Natural killer cell (primary cell): ENCODE data around the gene RNF213. TPM values are rescaled to one million over a fixed set of nuclear protein-coding genes. Genes with fewer than 3 reads are reported as not detected.

Source experiments
- ATAC-seq, 3 donors: fragments of 150-1000 bp in 2 of 3; fragments of 200-7000 bp in 1 of 3; cut with Tn5 transposase; 1 replicate in 1 of 3; 2 replicates in 2 of 3; pipeline ENCODE4 v1.10.0; 2021; ENCODE audit warnings: mild to moderate bottlenecking in 2 of 3, moderate library complexity in 2 of 3
- DNase-seq, 2 donors: peaks; one replicate each; pipeline versions ENCODE4 v3.0.0 to v3.0.0-alpha.2; 2013 to 2021; ENCODE audit warnings: mixed read lengths in 1 of 2
- H3K27ac ChIP-seq: one replicate; pipeline ENCODE4 v1.5.1; 2013; ENCODE audit warnings: mild to moderate bottlenecking, low read length
- H3K27me3 ChIP-seq: one replicate; pipeline ENCODE4 v1.6.1; 2013; ENCODE audit warnings: low read length; ENCODE audit not compliant: control insufficient read depth, insufficient read depth
- H3K36me3 ChIP-seq: one replicate; pipeline ENCODE4 v1.6.1; 2013; ENCODE audit warnings: low read length; ENCODE audit not compliant: control insufficient read depth, insufficient read depth
- H3K4me1 ChIP-seq: one replicate; pipeline ENCODE4 v1.6.1; 2013; ENCODE audit warnings: low read length; ENCODE audit not compliant: control insufficient read depth, insufficient read depth
- H3K4me3 ChIP-seq: one replicate; pipeline ENCODE4 v1.5.1; 2013; ENCODE audit warnings: low read length
- H3K9me3 ChIP-seq: one replicate; pipeline ENCODE4 v1.6.1; 2013; ENCODE audit warnings: low read length; ENCODE audit not compliant: control insufficient read depth, insufficient read depth
- H3K27ac Mint-ChIP-seq, 2 donors: one replicate each; pipeline ENCODE4 v1.8.0; 2022; ENCODE audit warnings: mild to moderate bottlenecking in 2 of 2, mixed read lengths in 2 of 2, moderate library complexity in 1 of 2
- H3K27me3 Mint-ChIP-seq, 2 donors: one replicate each; pipeline ENCODE4 v1.8.0; 2022; ENCODE audit warnings: low read depth in 2 of 2, mixed read lengths in 2 of 2
- H3K36me3 Mint-ChIP-seq: one replicate; pipeline ENCODE4 v1.8.0; 2022; ENCODE audit warnings: mixed read lengths
- H3K4me1 Mint-ChIP-seq, 2 donors: one replicate each; pipeline ENCODE4 v1.8.0; 2022; ENCODE audit warnings: mixed read lengths in 2 of 2
- H3K4me3 Mint-ChIP-seq: one replicate; pipeline ENCODE4 v1.8.0; 2022; ENCODE audit warnings: mild to moderate bottlenecking, moderate library complexity, mixed read lengths
- H3K9me3 Mint-ChIP-seq, 2 donors: one replicate each; pipeline ENCODE4 v1.8.0; 2022; ENCODE audit warnings: mixed read lengths in 2 of 2
- WGBS: methylation state at CpG from one replicate; pipeline ENCODE4 v1.1.7; 2013; ENCODE audit warnings: missing lambda C conversion rate; ENCODE audit not compliant: insufficient coverage; 5-methylcytosine and 5-hydroxymethylcytosine counted together
- intact Hi-C: fragments of 100-400 bp; cut with micrococcal nuclease; formaldehyde crosslinking; loops from one replicate; pipeline ENCODE4 v1.14.2; 2022
- total RNA-seq, 4 donors: library from RNA; stranded (reverse); fragments of 120-200 nt in 1 of 4; gene quantifications; one replicate each; pipeline versions ENCODE4 v1.2.3 to v1.2.4, GENCODE V29; 2013 to 2022
- TF ChIP-seq, protein P1 (sequence below): fragments of 200-600 bp; IDR thresholded peaks from one replicate; pipeline ENCODE4 v1.8.0; 2022; ENCODE audit warnings: antibody characterized with exemption

RNF213 gene
- total RNA-seq, 3 donors from 2014 or later (not counting 1 experiment from before 2014, with no cell fraction given): 929 to 1,120 (median 1,060) TPM

DNA sequence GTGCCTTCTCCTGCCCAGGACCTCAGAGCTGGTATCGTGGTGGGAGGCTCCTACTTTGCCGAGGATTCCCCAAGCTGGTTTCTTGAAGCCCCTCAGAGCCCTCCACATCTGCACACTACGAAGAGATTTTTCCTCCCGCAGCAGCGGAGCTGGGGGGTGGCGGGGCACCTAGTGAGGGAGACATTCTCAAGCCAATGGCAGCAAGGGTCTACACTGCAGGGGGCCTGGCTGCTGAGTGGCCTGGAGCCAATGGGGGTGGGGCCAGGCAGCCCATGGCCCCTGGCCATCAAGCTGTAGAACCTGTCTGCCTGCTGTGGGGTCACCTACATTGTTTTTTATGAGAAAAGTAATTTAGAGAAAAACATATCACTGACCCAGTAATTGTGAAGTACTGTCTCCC is 35.4 kb upstream of the RNF213 start:
- TF ChIP-seq, protein P1, sequence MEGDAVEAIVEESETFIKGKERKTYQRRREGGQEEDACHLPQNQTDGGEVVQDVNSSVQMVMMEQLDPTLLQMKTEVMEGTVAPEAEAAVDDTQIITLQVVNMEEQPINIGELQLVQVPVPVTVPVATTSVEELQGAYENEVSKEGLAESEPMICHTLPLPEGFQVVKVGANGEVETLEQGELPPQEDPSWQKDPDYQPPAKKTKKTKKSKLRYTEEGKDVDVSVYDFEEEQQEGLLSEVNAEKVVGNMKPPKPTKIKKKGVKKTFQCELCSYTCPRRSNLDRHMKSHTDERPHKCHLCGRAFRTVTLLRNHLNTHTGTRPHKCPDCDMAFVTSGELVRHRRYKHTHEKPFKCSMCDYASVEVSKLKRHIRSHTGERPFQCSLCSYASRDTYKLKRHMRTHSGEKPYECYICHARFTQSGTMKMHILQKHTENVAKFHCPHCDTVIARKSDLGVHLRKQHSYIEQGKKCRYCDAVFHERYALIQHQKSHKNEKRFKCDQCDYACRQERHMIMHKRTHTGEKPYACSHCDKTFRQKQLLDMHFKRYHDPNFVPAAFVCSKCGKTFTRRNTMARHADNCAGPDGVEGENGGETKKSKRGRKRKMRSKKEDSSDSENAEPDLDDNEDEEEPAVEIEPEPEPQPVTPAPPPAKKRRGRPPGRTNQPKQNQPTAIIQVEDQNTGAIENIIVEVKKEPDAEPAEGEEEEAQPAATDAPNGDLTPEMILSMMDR: no peak
- Histone ChIP-seq H3K9me3 (no peaks in the 10 kb centered on the region), H3K36me3 (no peaks in the 10 kb centered on the region), H3K4me3 (no peak overlapping the region), H3K27me3 (no peaks in the 10 kb centered on the region), H3K27ac (no peak overlapping the region), H3K4me1 (peaks cover 9% of the 10 kb centered on the region)
- Mint-ChIP-seq H3K4me1 (peaks cover 5 to 21% of the 10 kb centered on the region in 2 donors), H3K4me3 (no peak overlapping the region), H3K36me3 (no peaks in the 10 kb centered on the region), H3K27me3 (no peaks in the 10 kb centered on the region), H3K27ac (no peak overlapping the region), H3K9me3 (peaks cover 0 to 3% of the 10 kb centered on the region in 2 donors)
- DNase-seq (no peak), ATAC-seq (no peak)
- intact Hi-C loops: no loop called here
- 99% methylated on average over 6 of the region's 6 CpGs for WGBS

DNA sequence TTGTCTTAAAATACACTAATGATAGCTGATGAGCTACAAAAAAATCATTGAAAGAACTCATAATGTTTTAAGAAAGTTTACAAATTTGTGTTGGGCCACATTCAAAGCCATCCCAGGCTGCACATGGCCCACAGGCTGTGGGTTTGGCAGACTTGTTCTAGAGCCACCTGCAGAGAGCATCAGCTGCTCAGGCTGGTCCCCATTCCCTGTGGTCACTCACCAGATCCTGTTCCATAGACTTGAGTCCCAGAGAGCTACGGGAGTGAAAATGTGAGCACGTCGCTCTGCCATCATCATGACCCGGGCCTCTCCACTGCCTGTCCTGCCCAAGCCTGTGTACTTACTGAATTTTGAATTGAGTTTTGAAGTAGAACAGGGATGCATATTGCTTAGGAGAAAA is 33.5 kb upstream of the RNF213 start:
- intact Hi-C loops: no loop called here
- no peak overlapping the region for H3K4me3 Mint-ChIP-seq

DNA sequence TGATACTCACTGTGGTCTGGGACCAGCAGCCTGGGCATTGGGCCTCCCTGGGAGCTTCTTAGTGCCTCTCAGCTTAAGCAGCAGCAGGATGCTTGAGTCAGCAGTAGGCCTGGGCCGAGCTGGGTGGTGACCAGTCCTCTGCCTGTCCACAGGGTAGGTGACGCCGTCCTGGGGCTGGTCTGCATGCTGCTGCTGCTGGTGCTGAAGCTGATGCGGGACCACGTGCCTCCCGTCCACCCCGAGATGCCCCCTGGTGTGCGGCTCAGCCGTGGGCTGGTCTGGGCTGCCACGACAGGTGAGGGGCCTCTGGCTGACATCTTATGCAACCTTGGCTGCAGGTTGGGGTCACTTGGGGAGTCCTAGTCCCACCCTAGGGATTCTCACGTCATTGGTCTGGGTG is 33.0 kb upstream of the RNF213 start:
- Histone ChIP-seq H3K27ac (no peak overlapping the region), H3K4me1 (no peaks in the 10 kb centered on the region), H3K27me3 (no peaks in the 10 kb centered on the region), H3K4me3 (no peak overlapping the region), H3K9me3 (peaks cover 5% of the 10 kb centered on the region), H3K36me3 (peaks cover 3% of the 10 kb centered on the region)
- Mint-ChIP-seq H3K36me3 (peaks cover 4% of the 10 kb centered on the region), H3K9me3 (peaks cover 0 to 7% of the 10 kb centered on the region in 2 donors), H3K4me1 (peaks cover 0 to 14% of the 10 kb centered on the region in 2 donors), H3K27ac (no peak overlapping the region), H3K27me3 (no peaks in the 10 kb centered on the region), H3K4me3 (no peak overlapping the region)
- DNase-seq: no peak
- no peak for ATAC-seq
- intact Hi-C loops: no loop called here
- WGBS: 96% methylated on average over 11 of the region's 11 CpGs
- TF ChIP-seq, protein P1: no peak

More for the DNA sequence above, 33.5 kb upstream of the RNF213 start:
- DNase-seq: no peak
- no peak for ATAC-seq
- Histone ChIP-seq H3K36me3 (peaks cover 3% of the 10 kb centered on the region), H3K4me1 (no peaks in the 10 kb centered on the region), H3K9me3 (peaks cover 2% of the 10 kb centered on the region), H3K27ac (no peak overlapping the region), H3K27me3 (no peaks in the 10 kb centered on the region), H3K4me3 (no peak overlapping the region)
- Mint-ChIP-seq H3K4me1 (peaks cover 0 to 14% of the 10 kb centered on the region in 2 donors), H3K27ac (no peak overlapping the region), H3K9me3 (peaks cover 0 to 3% of the 10 kb centered on the region in 2 donors), H3K27me3 (no peaks in the 10 kb centered on the region), H3K36me3 (no peaks in the 10 kb centered on the region)
- TF ChIP-seq, protein P1: no peak
- 97% methylated on average over 4 of the region's 4 CpGs for WGBS

DNA sequence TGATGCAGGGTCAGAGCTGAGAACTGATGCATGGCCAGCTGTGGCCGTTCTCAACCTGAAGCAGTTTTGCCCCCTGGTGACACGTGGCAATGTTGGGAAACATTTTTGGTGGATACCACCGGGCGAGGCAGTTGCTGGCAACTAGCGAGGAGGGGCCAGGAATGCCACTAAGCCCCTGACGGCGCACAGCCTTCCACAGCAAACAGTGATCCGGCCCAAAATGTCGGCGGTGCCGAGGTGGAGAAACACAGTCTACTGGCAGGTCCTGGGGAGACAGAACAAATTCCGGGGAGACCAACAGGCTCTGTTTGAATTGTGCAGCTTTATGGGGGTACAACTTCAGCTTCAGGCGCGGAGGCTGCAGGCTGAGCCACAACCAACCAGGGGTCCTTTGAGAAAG is 32.2 kb upstream of the RNF213 start:
- peaks cover 3% of the 10 kb centered on the region for H3K36me3 ChIP-seq
- no peaks in the 10 kb centered on the region for H3K4me1 ChIP-seq
- DNase-seq (no peak), ATAC-seq (no peak)
- intact Hi-C loops: no loop called here
- H3K4me3 Mint-ChIP-seq: no peak overlapping the region
- H3K27me3 Mint-ChIP-seq: no peaks in the 10 kb centered on the region
- H3K9me3 Mint-ChIP-seq: peaks cover 0 to 8% of the 10 kb centered on the region in 2 donors
- peaks cover 8% of the 10 kb centered on the region for H3K36me3 Mint-ChIP-seq
- no peaks in the 10 kb centered on the region for H3K27me3 ChIP-seq
- peaks cover 13% of the 10 kb centered on the region for H3K9me3 ChIP-seq
- TF ChIP-seq, protein P1: no peak
- no peak overlapping the region for H3K27ac ChIP-seq
- no peak overlapping the region for H3K27ac Mint-ChIP-seq
- H3K4me3 ChIP-seq: no peak overlapping the region
- peaks cover 0 to 7% of the 10 kb centered on the region in 2 donors for H3K4me1 Mint-ChIP-seq
- 91% methylated on average over 14 of the region's 14 CpGs for WGBS
